MM.1S (cell line): ENCODE measurements around the gene KIAA1671.

Experiments
- DNase-seq: peaks from one replicate; pipeline ENCODE4 v3.0.0-alpha.2; 2015
- H2AFZ ChIP-seq: fragments of 300-600 bp; sonication (generic); 2 replicates; pipeline ENCODE4 v1.6.0; 2016; ENCODE audit warnings: antibody characterized with exemption, low read length
- H3F3A ChIP-seq: fragments of 300-600 bp; sonication (generic); 2 replicates; pipeline ENCODE4 v1.6.1; 2016; ENCODE audit warnings: mild to moderate bottlenecking, antibody characterized with exemption, low read length, moderate library complexity, mixed read lengths; ENCODE audit not compliant: insufficient read depth
- H3K27ac ChIP-seq: fragments of 300-600 bp; sonication (generic); 2 replicates; pipeline ENCODE4 v1.5.1; 2016; ENCODE audit warnings: mild to moderate bottlenecking, low read length
- H3K27me3 ChIP-seq: fragments of 300-600 bp; sonication (generic); replicated peaks from 2 replicates; pipeline ENCODE4 v1.6.0; 2016; ENCODE audit warnings: low read length; ENCODE audit not compliant: insufficient read depth
- H3K36me3 ChIP-seq: fragments of 300-600 bp; sonication (generic); replicated peaks from 2 replicates; pipeline ENCODE4 v1.6.1; 2016; ENCODE audit warnings: mild to moderate bottlenecking, low read length, mixed read lengths; ENCODE audit not compliant: insufficient read depth
- H3K4me1 ChIP-seq: fragments of 300-600 bp; sonication (generic); 2 replicates; pipeline ENCODE4 v1.6.1; 2016; ENCODE audit warnings: low read length, mixed read lengths
- H3K4me2 ChIP-seq: fragments of 300-600 bp; sonication (generic); 2 replicates; pipeline ENCODE4 v1.6.0; 2016; ENCODE audit warnings: low read depth, low read length
- H3K4me3 ChIP-seq: fragments of 300-600 bp; sonication (generic); 2 replicates; pipeline ENCODE4 v1.5.1; 2016; ENCODE audit warnings: low read length, mixed read lengths
- H3K79me2 ChIP-seq: fragments of 300-600 bp; sonication (generic); 2 replicates; pipeline ENCODE4 v1.6.1; 2016; ENCODE audit warnings: mixed run types, low read length, mixed read lengths
- H3K9ac ChIP-seq: fragments of 300-600 bp; sonication (generic); 2 replicates; pipeline ENCODE4 v1.6.1; 2016; ENCODE audit warnings: low read length, mixed read lengths
- H3K9me2 ChIP-seq: fragments of 300-600 bp; sonication (generic); replicated peaks from 2 replicates; pipeline ENCODE4 v1.6.1; 2016; ENCODE audit warnings: mild to moderate bottlenecking, low read length, mixed read lengths; ENCODE audit not compliant: insufficient read depth
- H3K9me3 ChIP-seq: fragments of 300-600 bp; sonication (generic); replicated peaks from 2 replicates; pipeline ENCODE4 v1.6.1; 2016; ENCODE audit warnings: mild to moderate bottlenecking, low read length, mixed read lengths; ENCODE audit not compliant: insufficient read depth
- H4K20me1 ChIP-seq: fragments of 300-600 bp; sonication (generic); 2 replicates; pipeline ENCODE4 v1.6.1; 2016; ENCODE audit warnings: mild to moderate bottlenecking, low read length, moderate library complexity, mixed read lengths; ENCODE audit not compliant: insufficient read depth
- EZH2 ChIP-seq: fragments of 300-600 bp; sonication (generic); optimal IDR thresholded peaks from 2 replicates; pipeline ENCODE3; 2017; ENCODE audit warnings: low read depth, mild to moderate bottlenecking, antibody characterized with exemption, low read length, mixed read lengths
- EZH2phosphoT487 ChIP-seq: fragments of 300-600 bp; sonication (generic); IDR thresholded peaks from 2 replicates; pipeline ENCODE4 v1.6.1; 2018; ENCODE audit warnings: antibody characterized with exemption, low read length
- TF ChIP-seq, protein P1 (sequence below): fragments of 300-600 bp; sonication (generic); IDR thresholded peaks from 2 replicates; pipeline ENCODE4 v1.5.1; 2016; ENCODE audit warnings: antibody characterized with exemption, low read length, mixed read lengths

The KIAA1671 gene

DNA sequence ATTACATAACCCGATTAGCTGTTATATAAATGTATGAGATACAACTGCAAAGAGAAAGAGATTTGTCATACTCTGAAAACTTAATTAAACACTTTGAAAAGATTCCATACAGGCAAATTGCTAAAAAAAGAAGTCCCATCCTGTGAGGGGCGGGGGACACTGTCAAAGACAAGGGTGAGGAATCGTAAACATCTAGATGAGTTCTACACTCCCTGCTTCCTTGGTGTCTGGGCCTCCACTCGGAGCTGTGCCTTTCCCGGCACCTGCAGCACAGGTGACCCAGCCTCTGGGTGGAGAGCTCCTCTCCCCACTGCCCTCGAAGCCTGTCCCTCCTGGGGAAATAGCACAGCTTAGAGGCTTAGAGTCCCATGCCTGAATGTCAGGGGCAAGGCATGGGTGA, 177.9 kb downstream of the KIAA1671 start:
- TF ChIP-seq EZH2 (no peak), EZH2phosphoT487 (no peak)
- TF ChIP-seq, protein P1, sequence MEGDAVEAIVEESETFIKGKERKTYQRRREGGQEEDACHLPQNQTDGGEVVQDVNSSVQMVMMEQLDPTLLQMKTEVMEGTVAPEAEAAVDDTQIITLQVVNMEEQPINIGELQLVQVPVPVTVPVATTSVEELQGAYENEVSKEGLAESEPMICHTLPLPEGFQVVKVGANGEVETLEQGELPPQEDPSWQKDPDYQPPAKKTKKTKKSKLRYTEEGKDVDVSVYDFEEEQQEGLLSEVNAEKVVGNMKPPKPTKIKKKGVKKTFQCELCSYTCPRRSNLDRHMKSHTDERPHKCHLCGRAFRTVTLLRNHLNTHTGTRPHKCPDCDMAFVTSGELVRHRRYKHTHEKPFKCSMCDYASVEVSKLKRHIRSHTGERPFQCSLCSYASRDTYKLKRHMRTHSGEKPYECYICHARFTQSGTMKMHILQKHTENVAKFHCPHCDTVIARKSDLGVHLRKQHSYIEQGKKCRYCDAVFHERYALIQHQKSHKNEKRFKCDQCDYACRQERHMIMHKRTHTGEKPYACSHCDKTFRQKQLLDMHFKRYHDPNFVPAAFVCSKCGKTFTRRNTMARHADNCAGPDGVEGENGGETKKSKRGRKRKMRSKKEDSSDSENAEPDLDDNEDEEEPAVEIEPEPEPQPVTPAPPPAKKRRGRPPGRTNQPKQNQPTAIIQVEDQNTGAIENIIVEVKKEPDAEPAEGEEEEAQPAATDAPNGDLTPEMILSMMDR: no peak

DNA sequence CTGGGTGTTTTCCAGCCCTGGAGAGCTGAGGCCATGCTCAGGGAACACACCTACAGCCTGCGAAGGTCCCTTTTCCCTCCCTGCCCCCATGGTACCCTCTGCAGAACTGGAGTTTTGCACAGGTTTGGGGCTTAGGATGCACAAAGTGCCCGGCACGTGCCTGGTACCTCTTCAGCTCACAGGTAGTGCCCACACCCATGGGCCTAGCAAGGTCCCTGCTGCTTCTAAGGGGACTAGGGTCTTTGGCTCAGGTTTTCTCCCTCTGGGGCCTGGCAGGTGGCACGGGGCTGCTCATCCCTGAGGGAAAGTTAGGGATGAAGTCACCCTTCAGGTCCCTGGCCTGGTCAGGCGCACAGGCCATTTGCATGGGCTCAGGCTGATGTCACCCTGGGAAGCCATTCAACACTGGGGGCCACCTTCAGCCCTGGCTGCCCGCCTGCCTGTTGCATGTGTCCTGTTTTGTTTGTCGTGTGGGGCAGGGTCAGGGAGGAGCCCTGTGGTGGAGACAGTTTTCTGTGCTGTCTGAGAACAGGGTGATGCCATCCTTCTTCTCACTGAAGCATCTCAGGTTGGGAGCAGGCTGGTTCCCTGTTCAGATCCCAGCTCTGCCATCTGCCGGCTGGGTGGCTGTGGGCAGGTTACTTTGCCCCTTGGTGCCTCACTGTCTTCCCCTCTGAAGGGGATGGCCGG, 178.8 kb downstream of the KIAA1671 start:
- Histone ChIP-seq H3K4me3 (no peak overlapping the region), H2AFZ (no peak overlapping the region), H3K79me2 (no peaks in the 10 kb centered on the region), H3K9me2 (no peaks in the 10 kb centered on the region), H3F3A (no peaks in the 10 kb centered on the region), H3K27ac (no peak overlapping the region), H3K9me3 (no peaks in the 10 kb centered on the region), H3K4me2 (no peak overlapping the region), H3K36me3 (no peaks in the 10 kb centered on the region), H3K27me3 (peaks cover 10% of the 10 kb centered on the region; the same call in 1 of the 2 replicates), H4K20me1 (no peaks in the 10 kb centered on the region), H3K4me1 (no peaks in the 10 kb centered on the region), H3K9ac (no peak overlapping the region)
- DNase-seq: no peak
- no peak for TF ChIP-seq EZH2phosphoT487
- TF ChIP-seq EZH2: no peak
- TF ChIP-seq, protein P1: no peak

More for the DNA sequence above, 177.9 kb downstream of the KIAA1671 start:
- H3K9ac ChIP-seq: no peak overlapping the region
- H3K27me3 ChIP-seq: peaks cover 1% of the 10 kb centered on the region; the same call in 1 of the 2 replicates
- no peaks in the 10 kb centered on the region for H3K9me3 ChIP-seq
- H4K20me1 ChIP-seq: no peaks in the 10 kb centered on the region
- no peaks in the 10 kb centered on the region for H3K9me2 ChIP-seq
- H3K27ac ChIP-seq: no peak overlapping the region
- no peaks in the 10 kb centered on the region for H3K79me2 ChIP-seq
- H3F3A ChIP-seq: no peaks in the 10 kb centered on the region
- no peaks in the 10 kb centered on the region for H3K36me3 ChIP-seq
- no peak overlapping the region for H3K4me2 ChIP-seq
- H2AFZ ChIP-seq: no peak overlapping the region
- no peaks in the 10 kb centered on the region for H3K4me1 ChIP-seq
- H3K4me3 ChIP-seq: no peak overlapping the region
- DNase-seq: no peak

DNA sequence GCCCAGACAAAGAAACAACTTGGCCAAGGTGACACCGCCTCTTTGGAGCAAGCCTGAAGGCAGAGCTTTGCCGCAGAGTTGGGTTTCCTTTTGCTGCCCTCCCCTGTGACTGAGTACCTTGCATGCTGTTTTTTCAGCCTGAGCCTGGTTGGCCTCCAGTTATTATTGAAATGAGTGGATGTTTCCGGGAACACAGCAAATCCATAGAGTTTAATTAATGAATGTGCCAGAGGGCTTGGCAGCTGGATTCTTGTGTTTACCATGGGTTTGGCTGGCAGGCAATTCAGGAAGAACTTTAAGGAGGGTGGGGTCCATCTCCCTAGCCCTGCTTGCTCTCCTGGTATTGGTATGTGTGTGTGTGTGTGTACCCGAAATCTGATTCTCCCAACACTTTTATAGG, 181.5 kb downstream of the KIAA1671 start:
- Histone ChIP-seq H3K9me3 (no peaks in the 10 kb centered on the region), H3K79me2 (no peaks in the 10 kb centered on the region), H3K9ac (no peak overlapping the region), H3K27ac (no peak overlapping the region), H3K4me3 (no peak overlapping the region), H3F3A (no peaks in the 10 kb centered on the region), H2AFZ (no peak overlapping the region), H3K36me3 (no peaks in the 10 kb centered on the region), H3K4me2 (no peak overlapping the region), H3K9me2 (no peaks in the 10 kb centered on the region), H3K4me1 (no peaks in the 10 kb centered on the region), H3K27me3 (peaks cover 20% of the 10 kb centered on the region; the same call in 1 of the 2 replicates), H4K20me1 (no peaks in the 10 kb centered on the region)
- TF ChIP-seq, protein P1: no peak
- no peak for TF ChIP-seq EZH2
- TF ChIP-seq EZH2phosphoT487: no peak
- no peak for DNase-seq
